ENCODE results near the gene NCAM2. TPM values are rescaled to one million over a fixed set of nuclear protein-coding genes. Genes with fewer than 3 reads are reported as not detected.

Gene NCAM2
- total RNA-seq = 1.4 and 3.1 TPM in 2 replicates

DNA sequence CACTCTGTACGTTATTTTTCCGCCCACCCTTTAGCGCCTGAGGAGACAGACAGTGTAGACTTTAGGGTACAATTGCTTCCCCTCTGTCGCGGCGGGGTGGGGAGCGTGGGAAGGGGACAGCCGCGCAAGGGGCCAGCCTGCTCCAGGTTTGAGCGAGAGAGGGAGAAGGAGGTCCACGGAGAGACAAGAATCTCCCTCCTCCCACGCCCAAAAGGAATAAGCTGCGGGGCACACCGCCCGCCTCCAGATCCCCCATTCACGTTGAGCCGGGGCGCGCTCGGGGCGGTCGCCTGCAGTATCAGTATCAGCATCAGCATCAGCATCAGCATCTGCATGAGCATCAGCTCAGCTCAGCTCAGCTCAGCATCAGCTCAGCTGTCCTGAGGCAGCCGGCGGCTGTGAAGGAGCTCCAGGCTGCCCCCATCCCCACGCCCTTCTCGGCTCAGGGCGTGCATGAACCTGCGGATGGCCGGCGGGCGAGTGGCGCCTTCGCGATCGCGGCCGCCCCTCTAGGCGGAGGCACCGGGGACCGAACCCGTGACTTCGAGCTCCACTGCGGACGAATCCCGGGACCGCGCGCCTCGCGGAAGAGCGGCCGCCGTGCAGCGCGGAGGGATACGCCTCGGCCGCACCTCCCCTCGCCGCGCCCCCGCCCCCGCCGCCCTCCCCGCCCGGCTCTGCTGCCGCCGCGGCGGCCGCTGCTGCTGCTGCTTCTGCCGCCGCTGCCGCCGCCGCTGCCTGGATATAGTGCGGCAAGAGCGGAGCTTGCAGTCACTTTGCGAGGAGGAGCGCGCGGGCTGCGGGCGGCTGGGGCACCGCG lies at the start of gene NCAM2:
Gene NCAM2, plus strand, starts transcription at position 774 of the 820 bp plus-strand sequence.

Data from articular chondrocyte of knee joint (primary cell).